HS-5 (cell line): ENCODE measurements around the gene GPC2.
A peak's percentile ranks its signal among the peaks of the same experiment; 100 is the strongest.
"Not testable (repeated sequence)": the region's sequence is repeated elsewhere in the genome, so short reads cannot be mapped to it uniquely, and the experiment has no call there.

Experiments used
- DNase-seq: peaks from one replicate; pipeline ENCODE4 v3.0.0-alpha.2; 2012; ENCODE audit warnings: low read depth

The GPC2 gene

DNA sequence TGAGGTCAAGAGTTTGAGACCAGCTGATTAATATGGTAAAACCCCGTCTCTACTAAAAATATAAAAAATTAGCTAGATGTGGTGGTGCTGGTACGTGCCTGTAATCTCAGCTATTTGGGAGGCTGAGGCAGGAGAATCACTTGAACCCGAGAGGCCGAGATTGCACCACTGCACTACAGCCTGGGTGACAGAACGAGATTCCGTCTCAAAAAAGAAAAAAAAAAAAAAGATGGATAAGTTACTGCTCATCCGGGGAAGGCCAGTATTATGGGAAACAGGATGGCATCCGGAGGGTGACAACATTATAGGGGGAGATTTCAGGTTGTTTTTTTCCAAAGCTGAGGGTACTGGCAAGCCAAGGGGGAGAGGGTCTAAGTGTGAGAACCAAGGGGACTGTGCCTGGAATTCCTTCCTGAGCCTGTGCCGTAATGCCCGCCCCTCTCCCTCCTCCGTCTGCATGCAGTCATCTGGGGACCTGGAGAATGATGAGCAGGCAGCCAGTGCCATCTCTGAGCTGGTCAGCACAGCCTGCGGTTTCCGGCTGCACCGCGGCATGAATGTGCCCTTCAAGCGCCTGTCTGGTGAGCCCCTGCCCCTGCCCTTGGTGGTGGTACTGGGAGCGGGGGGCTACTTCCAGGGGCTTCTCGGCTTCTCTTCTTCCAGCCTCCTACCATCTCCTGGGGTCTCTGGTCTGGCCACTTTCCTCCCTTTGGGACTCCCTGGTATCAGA, 24.1 kb downstream of the GPC2 start:
- no peak for DNase-seq

DNA sequence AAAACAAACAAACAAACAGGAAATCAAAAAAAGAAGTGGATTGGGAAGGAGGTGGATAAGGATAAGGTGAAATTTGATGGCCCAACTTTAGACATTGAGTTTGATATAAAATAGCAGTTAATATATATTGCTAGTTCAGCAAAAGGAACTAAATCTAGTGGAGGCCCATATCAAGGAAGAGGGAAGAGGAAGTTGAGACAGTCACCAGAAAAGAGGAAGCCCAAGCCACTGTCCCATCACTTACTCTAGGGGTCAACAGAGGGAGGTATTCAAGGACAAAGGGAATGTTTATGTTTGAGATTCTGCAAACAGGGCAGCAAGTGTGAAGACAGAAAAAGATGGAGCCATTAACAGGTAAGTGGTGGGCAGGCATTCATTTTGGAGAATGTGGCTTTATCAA, 24.8 kb downstream of the GPC2 start:
- no peak for DNase-seq

- peak; percentile 93 for DNase-seq
Observed at GRCh38 chr7:100148559-100149328, 28.4 kb downstream of the GPC2 start, which contains the start of gene LAMTOR4. Gene LAMTOR4 (plus strand): TSS chr7:100148918. CDS start chr7:100148973, 55 bp downstream.

- DNase-seq: no peak
Observed at GRCh38 chr7:100148225-100148558, 29.0 kb downstream of the GPC2 start.

DNA sequence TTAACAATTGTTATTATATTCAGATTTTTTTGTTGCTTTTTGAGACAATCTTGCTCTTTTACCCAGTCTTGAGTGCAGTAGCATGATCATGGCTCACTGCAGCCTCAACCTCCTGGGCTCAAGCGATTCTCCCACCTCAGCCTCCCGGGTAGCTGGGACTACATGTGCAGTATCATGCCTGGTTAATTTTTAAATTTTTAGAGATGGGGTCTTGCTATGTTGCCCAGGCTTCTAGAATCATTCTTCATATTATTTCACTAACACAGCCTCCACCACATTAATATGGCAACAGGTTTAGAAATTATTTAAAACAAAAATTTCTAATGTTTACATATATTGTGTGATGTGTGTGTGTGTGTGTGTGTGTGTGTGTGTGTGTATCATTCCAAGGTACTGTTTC, 29.9 kb downstream of the GPC2 start:
- no peak for DNase-seq

GRCh38 chr7:100146350-100146749, 30.8 kb downstream of the GPC2 start:
- DNase-seq: not testable (repeated sequence)

DNA sequence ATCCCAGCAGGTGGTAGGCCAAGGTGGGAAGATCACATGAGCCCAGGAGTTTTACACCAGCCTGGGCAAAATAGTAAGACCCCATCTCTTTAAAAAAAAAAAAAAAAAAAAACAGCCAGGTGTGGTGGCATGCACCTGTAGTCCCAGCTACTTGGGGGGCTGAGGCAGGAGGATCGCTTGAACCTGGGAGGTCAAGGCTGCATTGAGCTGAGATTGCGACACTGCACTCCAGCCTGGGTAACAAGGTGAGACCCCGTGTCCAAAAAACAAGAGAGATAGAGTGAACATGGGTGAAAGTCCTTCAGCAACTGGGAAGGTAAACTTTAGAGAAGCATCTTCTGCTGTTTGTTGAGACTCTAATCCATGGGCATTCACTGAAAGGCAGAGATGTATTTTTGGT, 34.7 kb downstream of the GPC2 start:
- DNase-seq: no peak

- no peak for DNase-seq
Observed at GRCh38 chr7:100141555-100141949, 35.6 kb downstream of the GPC2 start.

DNA sequence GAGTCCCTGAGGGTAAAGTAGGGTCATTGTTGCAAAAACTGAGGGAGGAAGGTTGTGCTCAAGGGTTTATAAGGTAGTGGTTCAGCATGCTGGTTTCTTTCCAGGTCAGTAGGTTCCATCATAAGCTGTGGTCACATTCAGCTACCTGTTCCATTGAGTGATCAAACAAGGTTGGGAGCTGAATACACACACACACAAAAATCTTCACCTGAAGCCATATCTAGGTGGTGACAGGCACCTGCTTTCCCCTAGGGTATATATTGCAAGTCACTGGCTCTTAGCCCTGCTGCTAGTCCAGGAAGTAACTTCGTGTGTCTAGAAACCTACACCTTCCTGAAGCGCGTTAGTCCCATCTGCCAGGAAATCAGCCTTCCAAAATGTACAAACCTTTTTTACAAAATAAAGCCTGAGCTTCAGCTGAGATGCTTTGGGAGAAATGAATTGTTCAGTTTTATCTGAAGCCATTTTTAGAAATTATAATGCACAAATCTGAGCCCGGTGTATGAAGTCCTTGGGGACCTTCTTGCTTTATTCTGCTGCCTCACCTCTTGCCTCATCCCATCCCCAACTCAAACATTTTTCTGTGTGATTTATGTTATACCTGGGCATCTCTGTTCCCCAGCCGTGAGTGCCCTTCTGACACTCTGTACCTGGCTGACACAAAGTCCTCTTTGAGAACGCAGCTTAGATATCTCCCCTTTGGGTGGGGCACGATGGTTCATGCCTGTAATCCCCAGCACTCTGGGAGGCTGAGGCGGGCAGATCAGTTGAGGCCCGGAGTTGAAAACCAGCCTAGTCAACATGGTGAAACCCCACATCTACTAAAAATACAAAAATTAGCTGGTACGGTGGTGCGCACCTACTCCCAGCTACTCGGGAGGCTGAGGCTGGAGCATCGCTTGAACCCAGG, 39.1 kb downstream of the GPC2 start:
- DNase-seq: no peak

- DNase-seq: no peak
Observed at GRCh38 chr7:100132697-100133151, 44.5 kb downstream of the GPC2 start.

DNA sequence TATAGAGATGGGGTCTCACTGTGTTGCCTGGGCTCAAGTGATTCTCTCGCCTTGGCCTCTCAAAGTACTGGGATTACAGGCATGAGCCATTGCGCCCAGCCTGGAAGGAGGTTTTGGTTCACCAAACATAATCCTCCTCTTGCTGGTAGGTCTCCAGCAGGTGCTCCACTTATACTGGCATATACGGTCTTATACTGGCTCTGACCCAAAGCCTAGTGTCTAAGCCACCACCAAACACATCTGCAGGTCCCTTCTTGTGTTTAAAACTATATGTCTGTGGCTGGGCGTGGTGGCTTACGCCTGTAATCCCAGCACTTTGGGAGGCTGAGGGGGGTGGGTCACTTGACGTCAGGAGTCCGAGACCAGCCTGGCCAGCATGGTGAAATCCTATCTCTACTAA, 45.1 kb downstream of the GPC2 start:
- DNase-seq: no peak

DNA sequence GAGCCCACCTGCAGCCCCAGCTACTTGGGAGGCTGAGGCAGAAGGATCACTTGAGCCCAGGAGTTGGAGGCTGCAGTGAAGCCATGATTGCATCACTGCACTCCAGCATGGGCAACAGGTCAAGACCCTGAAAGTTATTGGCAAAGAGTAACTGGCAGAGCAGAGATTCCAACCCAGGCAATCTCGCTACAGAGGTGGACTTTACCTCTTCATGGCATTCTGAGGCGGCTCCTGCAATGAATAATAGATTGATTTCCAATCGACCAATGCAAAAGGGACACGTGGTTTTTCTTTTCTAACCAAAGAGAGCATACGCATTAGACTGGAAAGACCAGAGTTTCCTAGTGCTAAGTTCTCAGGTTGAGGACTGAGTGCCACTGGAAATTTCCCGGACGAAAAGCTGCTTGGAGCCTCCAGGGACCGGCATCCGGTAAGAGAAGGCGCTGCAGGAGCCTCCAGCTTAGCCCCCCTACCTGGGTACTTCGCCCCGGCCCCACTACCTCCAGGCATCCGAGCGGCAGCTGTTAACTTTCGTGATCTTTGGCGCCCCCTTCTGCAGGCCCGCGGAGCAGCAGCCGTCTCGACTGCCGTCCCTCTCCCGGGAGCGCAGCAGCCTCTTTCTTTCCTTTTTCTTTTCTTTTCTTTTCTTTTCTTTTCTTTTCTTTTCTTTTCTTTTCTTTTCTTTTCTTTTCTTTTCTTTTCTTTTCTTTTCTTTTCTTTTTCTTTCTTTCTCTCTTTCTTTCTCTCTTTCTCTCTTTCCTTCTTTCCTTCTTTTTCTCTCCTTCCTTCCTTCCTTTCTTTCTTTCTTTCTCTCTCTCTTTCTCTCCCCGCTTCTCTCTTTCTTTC, 46.4 kb downstream of the GPC2 start:
- DNase-seq: no peak

- DNase-seq: not testable (repeated sequence)
Observed at GRCh38 chr7:100130220-100130607, 47.0 kb downstream of the GPC2 start.

GRCh38 chr7:100128637-100128963, 48.6 kb downstream of the GPC2 start:
- DNase-seq: no peak

DNA sequence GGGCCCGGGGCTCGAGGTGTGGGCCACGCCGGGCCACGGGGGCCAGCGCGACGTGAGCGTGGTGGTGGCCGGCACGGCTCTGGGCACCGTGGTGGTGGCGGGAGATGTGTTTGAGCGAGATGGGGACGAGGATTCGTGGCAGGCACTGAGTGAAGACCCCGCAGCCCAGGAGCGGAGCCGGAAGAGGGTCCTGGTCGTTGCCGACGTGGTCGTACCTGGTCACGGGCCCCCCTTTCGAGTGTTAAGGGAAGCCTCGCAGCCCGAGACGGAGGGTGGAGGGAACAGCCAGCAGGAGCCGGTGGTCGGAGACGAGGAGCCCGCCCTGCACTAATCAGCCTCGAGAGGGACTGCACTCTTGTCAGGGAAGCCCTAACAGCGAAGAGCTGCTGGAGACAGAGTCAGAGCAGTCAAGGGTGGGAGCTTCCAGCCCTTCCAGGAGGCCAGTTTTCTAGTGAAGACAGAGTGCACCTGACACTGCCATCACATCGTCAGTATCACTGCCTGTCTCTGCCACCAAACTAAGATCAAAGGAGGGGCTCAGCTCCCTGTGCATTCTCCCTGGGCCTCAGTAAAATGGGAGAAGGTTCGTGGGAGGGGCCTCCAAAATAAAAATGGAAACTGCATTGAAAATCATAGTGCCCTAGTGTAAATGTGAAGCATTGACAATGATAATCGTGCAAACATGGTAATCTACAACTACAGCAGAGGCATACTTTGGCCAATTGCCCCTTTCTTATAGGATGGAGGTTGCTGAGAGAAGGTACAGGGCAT, 49.1 kb downstream of the GPC2 start:
- DNase-seq: no peak

- no peak for DNase-seq
Observed at GRCh38 chr7:100126931-100127865, 50.0 kb downstream of the GPC2 start, which contains the start of gene MBLAC1. Gene MBLAC1 (plus strand): TSS chr7:100126967. CDS start chr7:100127396, 429 bp downstream.

DNA sequence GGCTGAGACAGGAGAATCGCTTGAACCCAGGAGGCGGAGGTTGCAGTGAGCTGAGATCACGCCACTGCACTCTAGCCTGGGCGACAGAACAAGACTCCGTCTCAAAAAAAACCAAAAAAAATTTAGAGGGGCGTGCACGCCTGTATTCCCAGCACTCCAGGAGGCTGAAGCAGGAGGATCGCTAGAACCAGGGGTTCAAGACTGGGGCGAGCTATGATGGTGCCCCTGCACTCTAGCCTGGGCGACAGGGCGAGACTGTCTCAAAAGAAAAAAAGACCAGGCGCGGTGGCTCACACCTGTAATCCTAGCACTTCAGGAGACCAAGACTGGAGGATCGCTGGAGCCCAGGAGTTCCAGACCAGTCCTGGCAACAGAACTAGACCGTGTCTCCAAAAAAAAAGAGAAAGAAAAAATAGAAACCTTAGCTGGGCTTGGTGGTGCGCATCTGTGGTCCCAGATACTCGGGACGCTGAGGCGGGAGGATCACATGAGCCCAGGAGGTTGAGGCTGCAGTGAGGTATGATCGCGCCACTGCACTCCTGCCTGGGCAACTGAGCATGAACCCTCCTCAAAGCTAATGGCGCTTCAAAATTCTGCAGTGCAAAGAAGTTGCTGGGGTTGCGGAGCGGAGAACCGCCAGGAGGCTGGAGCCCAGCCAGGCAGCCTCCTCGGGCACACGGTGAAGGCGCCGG, 50.8 kb downstream of the GPC2 start:
- no peak for DNase-seq

GRCh38 chr7:100124301-100125230, 52.6 kb downstream of the GPC2 start:
- no peak for DNase-seq
